Common myeloid progenitor, CD34-positive (primary cell): ENCODE results near the gene CLIP2.

ENCODE experiments used
- CTCF ChIA-PET: fragments of 350-600 bp; sonication (Branson Sonifier 250); formaldehyde crosslinking; loops from one replicate; lab custom pipeline; 2021; ENCODE audit warnings: antibody characterized with exemption; lab: Charles Lee
- POLR2A ChIA-PET: fragments of 350-600 bp; sonication (Branson Sonifier 250); formaldehyde crosslinking; loops from one replicate; lab custom pipeline; 2021; ENCODE audit warnings: antibody characterized with exemption; lab: Charles Lee
- DNase-seq, 3 donors: peaks; one replicate each; pipeline versions ENCODE4 v3.0.0 to v3.0.0-alpha.2; 2013
- H3K27ac ChIP-seq, 2 experiments: 1 replicate in 1 of 2; 2 replicates in 1 of 2; pipeline ENCODE4 v1.7.0; 2013; ENCODE audit warnings: inconsistent platforms in 2 of 2, low read length in 2 of 2, mild to moderate bottlenecking in 2 of 2, low read depth in 1 of 2, moderate library complexity in 1 of 2; ENCODE audit not compliant: severe bottlenecking in 2 of 2, insufficient read depth in 1 of 2, poor library complexity in 1 of 2
- H3K27me3 ChIP-seq, 5 experiments: replicated peaks in 2 of 5; 1 replicate in 3 of 5; 2 replicates in 2 of 5; pipeline versions ENCODE4 v1.6.1 to v1.7.0; 2013; ENCODE audit warnings: low read length in 4 of 5, mild to moderate bottlenecking in 2 of 5, moderate library complexity in 2 of 5, inconsistent platforms in 1 of 5; ENCODE audit not compliant: insufficient read depth in 5 of 5, control insufficient read depth in 4 of 5
- H3K36me3 ChIP-seq, 4 experiments: 1 replicate in 2 of 4; 2 replicates in 2 of 4; pipeline versions ENCODE4 v1.6.1 to v1.7.0; 2013; ENCODE audit warnings: low read length in 3 of 4, control low read depth in 1 of 4, mild to moderate bottlenecking in 1 of 4; ENCODE audit not compliant: control insufficient read depth in 4 of 4, insufficient read depth in 4 of 4
- H3K4me1 ChIP-seq, 4 experiments: 1 replicate in 3 of 4; 2 replicates in 1 of 4; pipeline versions ENCODE4 v1.6.1 to v1.7.1; 2013; ENCODE audit warnings: low read length in 3 of 4, mild to moderate bottlenecking in 3 of 4, control low read depth in 1 of 4, inconsistent platforms in 1 of 4, moderate library complexity in 1 of 4; ENCODE audit not compliant: control insufficient read depth in 4 of 4, insufficient read depth in 4 of 4; ENCODE audit errors: control extremely low read depth in 1 of 4
- H3K4me3 ChIP-seq, 7 experiments: 1 replicate in 4 of 7; 2 replicates in 3 of 7; pipeline versions ENCODE4 v1.5.1 to v1.7.0; 2013; ENCODE audit warnings: mild to moderate bottlenecking in 7 of 7, low read length in 6 of 7, moderate library complexity in 6 of 7, inconsistent platforms in 2 of 7, low read depth in 2 of 7, control low read depth in 1 of 7; ENCODE audit not compliant: insufficient read depth in 4 of 7, control insufficient read depth in 1 of 7; ENCODE audit errors: extremely low read depth in 1 of 7
- H3K9me3 ChIP-seq, 5 experiments: 1 replicate in 4 of 5; 2 replicates in 1 of 5; pipeline versions ENCODE4 v1.6.1 to v1.7.1; 2013; ENCODE audit warnings: low read length in 4 of 5, mild to moderate bottlenecking in 2 of 5, inconsistent platforms in 1 of 5, low read depth in 1 of 5, moderate library complexity in 1 of 5; ENCODE audit not compliant: control insufficient read depth in 4 of 5, insufficient read depth in 2 of 5; ENCODE audit errors: control extremely low read depth in 1 of 5
- WGBS: methylation state at CpG from one replicate; pipeline ENCODE4 v1.1.5; 2013; ENCODE audit not compliant: insufficient coverage; 5-methylcytosine and 5-hydroxymethylcytosine counted together

The CLIP2 gene

GRCh38 chr7:74441801-74442200, 152.6 kb downstream of the CLIP2 start:
- DNase-seq: no peak
- H3K4me1 ChIP-seq: no peaks in the 10 kb centered on the region
- no peaks in the 10 kb centered on the region for H3K27me3 ChIP-seq
- peaks cover 3 to 9% (median 5%) of the 10 kb centered on the region in 5 experiments for H3K9me3 ChIP-seq
- no peak overlapping the region for H3K27ac ChIP-seq
- ChIA-PET POLR2A (no interaction called here), CTCF (interaction anchor here (1.1 kb wide), 1 partner anchor 8 kb away, joined by 6 read pairs; no protein-coding TSS in a partner anchor)
- 86% methylated on average over 10 of the region's 10 CpGs for WGBS
- H3K4me3 ChIP-seq: no peak overlapping the region
- no peaks in the 10 kb centered on the region for H3K36me3 ChIP-seq

GRCh38 chr7:74443543-74444247, 154.5 kb downstream of the CLIP2 start:
- DNase-seq: no peak
- WGBS: 96% methylated on average over 17 of the region's 21 CpGs
- Histone ChIP-seq H3K4me3 (no peak overlapping the region), H3K9me3 (peaks cover 0 to 1% (median 0%) of the 10 kb centered on the region in 5 experiments), H3K27ac (no peak overlapping the region), H3K36me3 (no peaks in the 10 kb centered on the region), H3K27me3 (no peaks in the 10 kb centered on the region), H3K4me1 (no peaks in the 10 kb centered on the region)
- POLR2A ChIA-PET: no interaction called here
- CTCF ChIA-PET: interaction anchor here (0.9 to 1.0 kb wide), 2 partner anchors 12 to 123 kb away, joined by 3 read pairs; no protein-coding TSS in a partner anchor

GRCh38 chr7:74449144-74449543, 159.9 kb downstream of the CLIP2 start:
- peaks cover 0 to 5% (median 3%) of the 10 kb centered on the region in 5 experiments for H3K9me3 ChIP-seq
- peaks cover 0 to 17% (median 8%) of the 10 kb centered on the region in 5 experiments for H3K27me3 ChIP-seq
- peaks cover 0 to 12% (median 11%) of the 10 kb centered on the region in 4 experiments for H3K4me1 ChIP-seq
- no peak overlapping the region for H3K27ac ChIP-seq
- CTCF ChIA-PET: interaction anchor here (0.7 to 2.9 kb wide), 10 partner anchors 8 to 163 kb away, joined by 3 to 24 read pairs (median 4); no protein-coding TSS in a partner anchor
- no peak overlapping the region for H3K4me3 ChIP-seq
- H3K36me3 ChIP-seq: no peaks in the 10 kb centered on the region
- WGBS: 91% methylated on average over 4 of the region's 4 CpGs
- no peak for DNase-seq
- POLR2A ChIA-PET: no interaction called here

- POLR2A ChIA-PET: no interaction called here
- Histone ChIP-seq H3K27me3 (peaks cover 0 to 23% (median 8%) of the 10 kb centered on the region in 5 experiments), H3K36me3 (no peaks in the 10 kb centered on the region), H3K4me1 (peaks cover 0 to 16% (median 14%) of the 10 kb centered on the region in 4 experiments), H3K27ac (no peak overlapping the region), H3K9me3 (peaks cover 0 to 5% (median 3%) of the 10 kb centered on the region in 5 experiments), H3K4me3 (no peak overlapping the region)
- CTCF ChIA-PET: interaction anchor here (0.7 to 2.9 kb wide), 12 partner anchors 9 to 162 kb away, joined by 3 to 24 read pairs (median 3); no protein-coding TSS in a partner anchor
- 54% methylated on average over 11 of the region's 15 CpGs for WGBS
- peak; percentile 59 to 78 (median 71) for DNase-seq
These were observed 160.7 kb downstream of the CLIP2 start for GRCh38 chr7:74449809-74450397.

GRCh38 chr7:74452748-74453321, 163.6 kb downstream of the CLIP2 start:
- CTCF ChIA-PET: no interaction called here
- no peak overlapping the region for H3K27ac ChIP-seq
- peak overlapping the region in 5 of 7 experiments; percentile 38 to 71 (median 58) for H3K4me3 ChIP-seq

GRCh38 chr7:74453322-74454011, 164.3 kb downstream of the CLIP2 start, which contains the start of gene GTF2IRD1:
GTF2IRD1 (plus strand) TSS chr7:74453906; CDS start chr7:74508081, 54,175 bp downstream.
- Histone ChIP-seq H3K4me1 (peaks cover 0 to 16% (median 14%) of the 10 kb centered on the region in 4 experiments), H3K9me3 (peaks cover 0 to 5% (median 3%) of the 10 kb centered on the region in 5 experiments), H3K27me3 (peaks cover 0 to 25% (median 10%) of the 10 kb centered on the region in 5 experiments), H3K36me3 (no peaks in the 10 kb centered on the region), H3K4me3 (peak within 1 kb of the TSS; percentile 20 to 71 (median 57)), H3K27ac (no peak within 1 kb of the TSS)
- CTCF ChIA-PET: no interaction called here
- peak; percentile 36 to 48 (median 45) for DNase-seq
- POLR2A ChIA-PET: no interaction called here
- under 1% methylated on average over 23 of the region's 62 CpGs for WGBS

More at GRCh38 chr7:74452748-74453321, 163.6 kb downstream of the CLIP2 start:
- 67% methylated on average over 6 of the region's 15 CpGs for WGBS
- peaks cover 0 to 5% (median 3%) of the 10 kb centered on the region in 5 experiments for H3K9me3 ChIP-seq
- peak; percentile 7 to 39 (median 23) for DNase-seq
- H3K36me3 ChIP-seq: no peaks in the 10 kb centered on the region
- H3K4me1 ChIP-seq: peaks cover 0 to 16% (median 14%) of the 10 kb centered on the region in 4 experiments
- POLR2A ChIA-PET: no interaction called here
- peaks cover 0 to 25% (median 10%) of the 10 kb centered on the region in 5 experiments for H3K27me3 ChIP-seq
